ENCODE data around the gene R3HDM4. TPM values are rescaled to one million over a fixed set of nuclear protein-coding genes. Genes with fewer than 3 reads are reported as not detected.
A peak's percentile ranks its signal among the peaks of the same experiment; 100 is the strongest.

R3HDM4 gene
- total and polyA plus RNA-seq, 9 of the 15 experiments (the other 6 are each of a cell fraction or from before 2014, with no cell fraction given), result 3.2 to 154 (median 59.0) TPM

DNA sequence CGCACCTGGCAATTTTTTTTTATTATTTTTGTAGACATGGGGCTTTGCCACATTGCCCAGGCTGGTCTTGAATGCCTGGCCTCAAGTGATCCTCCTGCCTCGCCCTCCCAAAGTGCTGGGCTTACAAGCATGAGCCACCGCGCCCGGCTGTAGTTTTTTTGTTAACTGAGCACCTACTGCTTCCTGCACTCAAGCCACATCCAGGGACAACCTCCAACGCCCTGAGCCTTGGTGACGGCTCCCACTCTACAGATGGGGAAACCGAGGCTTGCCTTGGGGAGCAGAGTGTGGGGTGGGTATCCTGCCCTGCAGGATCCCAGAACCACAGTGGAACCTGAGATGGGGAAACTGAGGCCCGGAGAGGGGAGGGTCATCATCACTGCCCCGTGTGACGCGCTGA lies 57.9 kb downstream of the R3HDM4 start (continued):
- no peak for TF ChIP-seq HOXB6 (CRISPR knock-in tag; IDR thresholded peaks at IDR 0.05; ENCODE audit: borderline replicate concordance)
- TF ChIP-seq ZFP1 (CRISPR knock-in tag; IDR thresholded peaks at IDR 0.05), result no peak
- TF ChIP-seq SRSF7 (optimal IDR thresholded peaks at IDR 0.05; ENCODE audit: low read depth, low read length), result no peak
- TF ChIP-seq ADNP (tag; IDR thresholded peaks at IDR 0.05), result peak; percentile 36; the same call in 1 of the 2 replicates
- TF ChIP-seq ZNF217 (CRISPR knock-in tag; IDR thresholded peaks at IDR 0.05), result no peak
- TF ChIP-seq ZNF780A (CRISPR knock-in tag; IDR thresholded peaks at IDR 0.05), result no peak
- no peak for TF ChIP-seq POLR2H (tag; IDR thresholded peaks at IDR 0.05; ENCODE audit: low read depth)
- TF ChIP-seq CHD2 (IDR thresholded peaks at IDR 0.05; ENCODE audit: low read depth, low read length), result no peak

DNA sequence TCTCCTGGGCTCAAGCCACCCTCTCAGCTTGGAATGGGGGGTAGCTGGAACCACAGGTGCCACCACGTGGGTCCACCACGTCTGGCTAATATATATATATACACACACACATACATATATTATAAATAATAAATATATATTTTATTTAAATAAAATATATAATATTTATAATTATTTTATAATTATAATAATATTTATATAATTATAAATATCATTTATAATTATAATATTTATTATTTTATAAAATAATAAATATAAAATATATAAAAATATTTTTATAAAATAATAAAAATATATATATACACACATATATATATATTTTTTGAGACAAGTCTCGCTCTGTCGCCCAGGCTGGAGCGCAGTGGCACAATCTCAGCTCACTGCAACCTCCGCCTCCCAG lies 58.5 kb downstream of the R3HDM4 start:
- peaks cover 14 to 51% of the 10 kb centered on the region in 2 experiments; a peak in 4 of 5 replicates for H3K4me1 ChIP-seq (replicated peaks in 1 of 2; ENCODE audit: control insufficient read depth in 2 of 2, insufficient read depth in 2 of 2, low read length in 2 of 2)
- FAIRE-seq, result no peak
- H3K4me2 ChIP-seq (ENCODE audit: insufficient read depth, low read length), result no peak overlapping the region
- H3K9me3 ChIP-seq (replicated peaks; ENCODE audit: control insufficient read depth, insufficient read depth, low read depth, low read length), result no peaks in the 10 kb centered on the region
- H3K27ac ChIP-seq (ENCODE audit: extremely low read depth, low read depth, low read length), result no peak overlapping the region
- no peak for DNase-seq (ENCODE audit: extremely low read depth in 1 of 4, low spot score in 3 of 4)
- in situ Hi-C loops (cut with MboI) (no loop called here), intact Hi-C loops (cut with micrococcal nuclease) (no loop called here)
- H2AFZ ChIP-seq (ENCODE audit: low read depth, low read length), result no peak overlapping the region
- POLR2A ChIA-PET, result interaction anchor here (0.6 to 0.7 kb wide), 2 partner anchors 14 to 302 kb away, joined by 3 read pairs; partner anchors contain the start of gene PRTN3
- ATAC-seq, result no peak
- no peaks in the 10 kb centered on the region for H3K36me3 ChIP-seq (ENCODE audit: control insufficient read depth, insufficient read depth, low read length)
- no peak for TF ChIP-seq MNT (conservative IDR thresholded peaks at IDR 0.05)
- TF ChIP-seq MCM7 (IDR thresholded peaks at IDR 0.05), result no peak
- TF ChIP-seq NFIX (CRISPR knock-in tag; IDR thresholded peaks at IDR 0.05; ENCODE audit: low read depth), result no peak
- TF ChIP-seq, protein P1, sequence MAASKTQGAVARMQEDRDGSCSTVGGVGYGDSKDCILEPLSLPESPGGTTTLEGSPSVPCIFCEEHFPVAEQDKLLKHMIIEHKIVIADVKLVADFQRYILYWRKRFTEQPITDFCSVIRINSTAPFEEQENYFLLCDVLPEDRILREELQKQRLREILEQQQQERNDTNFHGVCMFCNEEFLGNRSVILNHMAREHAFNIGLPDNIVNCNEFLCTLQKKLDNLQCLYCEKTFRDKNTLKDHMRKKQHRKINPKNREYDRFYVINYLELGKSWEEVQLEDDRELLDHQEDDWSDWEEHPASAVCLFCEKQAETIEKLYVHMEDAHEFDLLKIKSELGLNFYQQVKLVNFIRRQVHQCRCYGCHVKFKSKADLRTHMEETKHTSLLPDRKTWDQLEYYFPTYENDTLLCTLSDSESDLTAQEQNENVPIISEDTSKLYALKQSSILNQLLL (CRISPR knock-in tag; IDR thresholded peaks at IDR 0.05; ENCODE audit: borderline replicate concordance), result no peak
- TF ChIP-seq EGR1 (conservative IDR thresholded peaks at IDR 0.05), result no peak
- TF ChIP-seq USF1 (CRISPR knock-in tag; IDR thresholded peaks at IDR 0.05), result no peak
- TF ChIP-seq, protein P2, sequence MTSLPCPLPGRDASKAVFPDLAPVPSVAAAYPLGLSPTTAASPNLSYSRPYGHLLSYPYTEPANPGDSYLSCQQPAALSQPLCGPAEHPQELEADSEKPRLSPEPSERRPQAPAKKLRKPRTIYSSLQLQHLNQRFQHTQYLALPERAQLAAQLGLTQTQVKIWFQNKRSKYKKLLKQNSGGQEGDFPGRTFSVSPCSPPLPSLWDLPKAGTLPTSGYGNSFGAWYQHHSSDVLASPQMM (CRISPR knock-in tag; IDR thresholded peaks at IDR 0.05), result no peak
- TF ChIP-seq NCOR1 (IDR thresholded peaks at IDR 0.05), result no peak
- H3K27me3 ChIP-seq (ENCODE audit: control insufficient read depth in 2 of 2, insufficient read depth in 2 of 2, low read length in 2 of 2), result no peaks in the 10 kb centered on the region
- 55% methylated on average over 6 of the region's 6 CpGs for WGBS (ENCODE audit: insufficient coverage, low coverage, missing lambda C conversion rate)
- no peaks in the 10 kb centered on the region for H4K20me1 ChIP-seq (replicated peaks; ENCODE audit: control insufficient read depth, insufficient read depth, low read length)
- H3K9ac ChIP-seq (ENCODE audit: insufficient read depth in 1 of 2, low read depth in 2 of 2, low read length in 2 of 2), result no peak overlapping the region
- H3K4me3 ChIP-seq, result no peak overlapping the region
- CTCF ChIA-PET (ENCODE audit: low intra/inter-chr PET ratio), result no interaction called here
- no peaks in the 10 kb centered on the region for H3K79me2 ChIP-seq (ENCODE audit: control insufficient read depth, insufficient read depth, low read length)
- no peaks in the 10 kb centered on the region for H3K9me1 ChIP-seq (ENCODE audit: control insufficient read depth, insufficient read depth, low read length)
- no TSS peak for BruUV-seq (replicated peaks)

Measured in K562 (cell line).